HCT116 (cell line): ENCODE measurements around the gene FOXJ2. TPM values are rescaled to one million over a fixed set of nuclear protein-coding genes. Genes with fewer than 3 reads are reported as not detected.

Experiments
- ATAC-seq: fragments of 200-7000 bp; cut with Tn5 transposase; 2 replicates; pipeline ENCODE4 v1.9.1; 2020; ENCODE audit warnings: mild to moderate bottlenecking, moderate library complexity
- BruUV-seq: library from RNA; stranded (reverse); fragments of 400-500 nt; replicated peaks from 2 replicates; lab custom pipeline; 2021; lab: Mats Ljungman, UMichigan
- CTCF ChIA-PET: fragments of 300-600 bp; sonication (Branson Sonifier 250); formaldehyde crosslinking; loops from one replicate; lab custom pipeline; 2021; ENCODE audit warnings: antibody characterized with exemption; lab: Charles Lee
- POLR2A ChIA-PET: fragments of 300-600, 350-600 bp; sonication (Branson Sonifier 250); formaldehyde crosslinking; loops from one replicate; lab custom pipeline; 2021; ENCODE audit warnings: antibody characterized with exemption; lab: Charles Lee
- RAD21 ChIA-PET, 2 experiments: fragments of 300-600 bp; sonication (Branson Sonifier 250); formaldehyde crosslinking; loops; one replicate each; lab custom pipeline; 2023; ENCODE audit warnings: low total read pairs in 2 of 2; ENCODE audit not compliant: uncharacterized antibody in 2 of 2, unreplicated experiment in 2 of 2, low non-redundant PET in 1 of 2; lab: Charles Lee
- DNase-seq: peaks from one replicate; pipeline ENCODE4 v3.0.0-alpha.2; 2010; ENCODE audit warnings: low read depth, low spot score
- H2AFZ ChIP-seq: fragments of 200-600 bp; shearing (Covaris generic), sonication (generic); 2 replicates; pipeline ENCODE4 v1.6.1; 2017; ENCODE audit warnings: low read depth, mixed run types, mixed read lengths, antibody characterized with exemption, low read length; ENCODE audit not compliant: poor library complexity, severe bottlenecking
- H3K27ac ChIP-seq: 2 replicates; pipeline ENCODE4 v1.5.1; 2012; ENCODE audit warnings: low read depth, low read length
- H3K27me3 ChIP-seq: fragments of 200-600 bp; sonication (generic); 2 replicates; pipeline ENCODE4 v1.6.1; 2016; ENCODE audit warnings: mixed run types, low read length, mixed read lengths; ENCODE audit not compliant: insufficient read depth
- H3K36me3 ChIP-seq, 2 experiments: fragments of 200-500 bp in 1 of 2; fragments of 200-600 bp in 1 of 2; sonication (Bioruptor generic) in 1 of 2; sonication (generic) in 1 of 2; 2 replicates each; pipeline versions ENCODE4 v1.5.1 to v1.6.1; 2014 to 2016; ENCODE audit warnings: low read length in 2 of 2, inconsistent platforms in 1 of 2, mixed read lengths in 1 of 2, mixed run types in 1 of 2; ENCODE audit not compliant: insufficient read depth in 2 of 2, control insufficient read depth in 1 of 2
- H3K4me1 ChIP-seq, 2 experiments: fragments of 200-600 bp in 1 of 2; sonication (generic) in 1 of 2; 2 replicates each; pipeline versions ENCODE4 v1.5.1 to v1.6.1; 2012 to 2017; ENCODE audit warnings: low read length in 2 of 2, inconsistent platforms in 1 of 2, mild to moderate bottlenecking in 1 of 2, mixed read lengths in 1 of 2, mixed run types in 1 of 2, moderate library complexity in 1 of 2; ENCODE audit not compliant: insufficient read depth in 2 of 2, control insufficient read depth in 1 of 2
- H3K4me2 ChIP-seq: fragments of 200-600 bp; sonication (generic); 2 replicates; pipeline ENCODE4 v1.6.1; 2017; ENCODE audit warnings: mixed run types, low read length, mixed read lengths
- H3K4me3 ChIP-seq, 2 experiments: fragments of 200-600 bp in 1 of 2; sonication (generic) in 1 of 2; replicated peaks in 1 of 2; 2 replicates each; pipeline ENCODE4 v1.5.1; 2011 to 2016; ENCODE audit warnings: low read length in 2 of 2, control low read depth in 1 of 2, low read depth in 1 of 2, mild to moderate bottlenecking in 1 of 2, mixed read lengths in 1 of 2, mixed run types in 1 of 2
- H3K79me2 ChIP-seq: fragments of 200-600 bp; sonication (generic); 2 replicates; pipeline ENCODE4 v1.6.1; 2017; ENCODE audit warnings: mild to moderate bottlenecking, mixed run types, low read length, moderate library complexity, mixed read lengths; ENCODE audit not compliant: insufficient read depth
- H3K9ac ChIP-seq: fragments of 200-600 bp; sonication (generic); 2 replicates; pipeline ENCODE4 v1.6.1; 2016; ENCODE audit warnings: low read length, mixed read lengths
- H3K9me2 ChIP-seq: fragments of 200-600 bp; sonication (generic), shearing (Covaris generic); 2 replicates; pipeline ENCODE4 v1.6.1; 2017; ENCODE audit warnings: mixed run types, mild to moderate bottlenecking, moderate library complexity; ENCODE audit not compliant: insufficient read depth
- H3K9me3 ChIP-seq, 2 experiments: fragments of 200-500 bp in 1 of 2; fragments of 200-600 bp in 1 of 2; sonication (Bioruptor generic) in 1 of 2; sonication (generic) in 1 of 2; 2 replicates each; pipeline ENCODE4 v1.6.1; 2014 to 2017; ENCODE audit warnings: low read length in 2 of 2, mixed read lengths in 2 of 2, inconsistent platforms in 1 of 2, low read depth in 1 of 2, mild to moderate bottlenecking in 1 of 2, mixed run types in 1 of 2, moderate library complexity in 1 of 2; ENCODE audit not compliant: control insufficient read depth in 1 of 2, insufficient read depth in 1 of 2
- H4K20me1 ChIP-seq: fragments of 200-600 bp; sonication (generic), shearing (Covaris generic); 2 replicates; pipeline ENCODE4 v1.6.1; 2017; ENCODE audit warnings: mixed run types, mild to moderate bottlenecking, moderate library complexity; ENCODE audit not compliant: insufficient read depth
- CBX3 ChIP-seq: IDR thresholded peaks from 2 replicates; pipeline ENCODE4 v1.6.1; 2012; ENCODE audit warnings: low read depth
- CEBPB ChIP-seq: IDR thresholded peaks from 2 replicates; pipeline ENCODE4 v1.6.1; 2012; ENCODE audit warnings: low read depth
- ELF1 ChIP-seq: IDR thresholded peaks from 2 replicates; pipeline ENCODE4 v1.6.1; 2012; ENCODE audit warnings: low read depth, borderline replicate concordance
- EZH2 ChIP-seq: fragments of 200-600 bp; sonication (generic); IDR thresholded peaks from 2 replicates; pipeline ENCODE4 v1.6.1; 2017; ENCODE audit warnings: antibody characterized with exemption, mixed run types
- EZH2phosphoT487 ChIP-seq: fragments of 200-600 bp; IDR thresholded peaks from 2 replicates; pipeline ENCODE4 v1.6.1; 2018; ENCODE audit warnings: antibody characterized with exemption, borderline replicate concordance
- FOSL1 ChIP-seq: IDR thresholded peaks from 2 replicates; pipeline ENCODE4 v1.6.1; 2012; ENCODE audit warnings: low read depth
- POLR2AphosphoS5 ChIP-seq: IDR thresholded peaks from 2 replicates; pipeline ENCODE4 v1.6.1; 2011; ENCODE audit warnings: mild to moderate bottlenecking, low read depth, low read length, moderate library complexity
- RAD21 ChIP-seq: IDR thresholded peaks from 2 replicates; pipeline ENCODE4 v1.6.1; 2012; ENCODE audit warnings: low read depth, mild to moderate bottlenecking
- SRF ChIP-seq: IDR thresholded peaks from 2 replicates; pipeline ENCODE4 v1.6.1; 2012; ENCODE audit warnings: low read depth
- TCF7L2 ChIP-seq: IDR thresholded peaks from 2 replicates; pipeline ENCODE4 v1.7.0; 2011; ENCODE audit warnings: borderline replicate concordance, inconsistent platforms; ENCODE audit not compliant: insufficient read depth, insufficient read length; ENCODE audit errors: extremely low read depth
- ZFX ChIP-seq: fragments of 450-650 bp; IDR thresholded peaks from 2 replicates; pipeline ENCODE4 v1.6.1; 2017
- ZNF274 ChIP-seq: fragments of 200-500 bp; sonication (Bioruptor generic); IDR thresholded peaks from 2 replicates; pipeline ENCODE4 v1.6.1; 2014; ENCODE audit warnings: mild to moderate bottlenecking, low read depth, low read length, inconsistent platforms
- intact Hi-C: fragments of 100-400 bp; cut with micrococcal nuclease; formaldehyde crosslinking; loops from 2 replicates; pipeline ENCODE4 v1.10.0; 2022
- total RNA-seq: library from RNA; stranded (reverse); gene quantifications from one replicate; pipeline ENCODE4 v1.2.1, GENCODE V29; 2021; ENCODE audit not compliant: unreplicated experiment
- TF ChIP-seq, protein P1 (sequence below), 3 experiments: fragments of 200-600 bp in 1 of 3; sonication (generic) in 1 of 3; IDR thresholded peaks in 2 of 3; conservative IDR thresholded peaks in 1 of 3; 2 replicates each; pipeline ENCODE4 v1.5.1; 2012 to 2017; ENCODE audit warnings: low read depth in 2 of 3, low read length in 2 of 3, antibody characterized with exemption in 1 of 3, borderline replicate concordance in 1 of 3, control low read depth in 1 of 3, mild to moderate bottlenecking in 1 of 3, mixed read lengths in 1 of 3, mixed run types in 1 of 3, moderate library complexity in 1 of 3; ENCODE audit not compliant: insufficient read depth in 1 of 3
- TF ChIP-seq, protein P2 (sequence below): IDR thresholded peaks from 2 replicates; pipeline ENCODE4 v1.6.1; 2011; ENCODE audit warnings: mild to moderate bottlenecking, low read length, moderate library complexity; ENCODE audit not compliant: insufficient replicate concordance; ENCODE audit errors: extremely low read depth
- TF ChIP-seq, protein P3 (sequence below): IDR thresholded peaks from 2 replicates; pipeline ENCODE4 v1.6.1; 2012

Gene FOXJ2
- total RNA-seq, 1 experiment from 2014 or later: 20.3 TPM

DNA sequence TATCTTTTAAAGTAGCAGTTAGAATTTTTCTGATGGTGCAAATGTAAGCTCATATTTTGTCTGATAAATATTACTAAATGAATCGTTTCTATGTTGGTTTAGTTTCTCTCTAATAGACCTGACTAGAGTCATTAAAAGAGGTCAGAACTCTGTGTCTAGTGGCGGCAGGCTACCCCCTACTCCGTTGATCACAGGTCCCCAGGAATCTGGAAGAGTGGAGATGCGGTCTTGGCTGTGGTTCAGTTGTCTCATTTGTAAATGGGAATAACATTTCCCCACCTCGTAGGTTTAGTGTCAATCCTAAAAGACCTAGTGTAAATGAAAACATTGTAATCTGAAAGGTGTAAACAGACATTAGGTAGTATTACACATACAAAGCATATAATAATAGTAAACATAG is 4.7 kb upstream of the FOXJ2 start:
- Histone ChIP-seq H3K4me2 (peak overlapping the region; percentile 84), H3K4me1 (peaks cover 11 to 31% of the 10 kb centered on the region in 2 experiments; a peak in 3 of 4 replicates), H3K9me3 (no peaks in the 10 kb centered on the region), H3K27me3 (no peaks in the 10 kb centered on the region), H3K9me2 (no peaks in the 10 kb centered on the region), H3K9ac (peak overlapping the region; percentile 80), H4K20me1 (no peaks in the 10 kb centered on the region), H3K36me3 (no peaks in the 10 kb centered on the region), H2AFZ (peak overlapping the region; percentile 49), H3K79me2 (no peaks in the 10 kb centered on the region; the same call in 1 of the 2 replicates), H3K27ac (peak overlapping the region; percentile 97; the same call in 1 of the 2 replicates), H3K4me3 (peak overlapping the region; percentile 61 to 62)
- intact Hi-C loops: loop anchor here (5.0 kb wide), 1 partner anchor 54 kb away; the partner anchor contains the start of gene NECAP1
- BruUV-seq: no TSS peak
- CTCF ChIA-PET: interaction anchor here (1.7 to 2.1 kb wide), 2 partner anchors 34 to 94 kb away, joined by 3 to 7 read pairs; no protein-coding TSS in a partner anchor
- ATAC-seq (no peak), DNase-seq (no peak)
- TF ChIP-seq, protein P1, sequence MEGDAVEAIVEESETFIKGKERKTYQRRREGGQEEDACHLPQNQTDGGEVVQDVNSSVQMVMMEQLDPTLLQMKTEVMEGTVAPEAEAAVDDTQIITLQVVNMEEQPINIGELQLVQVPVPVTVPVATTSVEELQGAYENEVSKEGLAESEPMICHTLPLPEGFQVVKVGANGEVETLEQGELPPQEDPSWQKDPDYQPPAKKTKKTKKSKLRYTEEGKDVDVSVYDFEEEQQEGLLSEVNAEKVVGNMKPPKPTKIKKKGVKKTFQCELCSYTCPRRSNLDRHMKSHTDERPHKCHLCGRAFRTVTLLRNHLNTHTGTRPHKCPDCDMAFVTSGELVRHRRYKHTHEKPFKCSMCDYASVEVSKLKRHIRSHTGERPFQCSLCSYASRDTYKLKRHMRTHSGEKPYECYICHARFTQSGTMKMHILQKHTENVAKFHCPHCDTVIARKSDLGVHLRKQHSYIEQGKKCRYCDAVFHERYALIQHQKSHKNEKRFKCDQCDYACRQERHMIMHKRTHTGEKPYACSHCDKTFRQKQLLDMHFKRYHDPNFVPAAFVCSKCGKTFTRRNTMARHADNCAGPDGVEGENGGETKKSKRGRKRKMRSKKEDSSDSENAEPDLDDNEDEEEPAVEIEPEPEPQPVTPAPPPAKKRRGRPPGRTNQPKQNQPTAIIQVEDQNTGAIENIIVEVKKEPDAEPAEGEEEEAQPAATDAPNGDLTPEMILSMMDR (IDR thresholded peaks at IDR 0.05 in 2 of 3, conservative IDR thresholded peaks at IDR 0.05 in 1 of 3; ENCODE audit: borderline replicate concordance in 1 of 3, insufficient read depth in 1 of 3, low read depth in 2 of 3, low read length in 2 of 3): no peak
- no peak for TF ChIP-seq SRF
- no peak for TF ChIP-seq ZFX
- TF ChIP-seq FOSL1: no peak
- no peak for TF ChIP-seq EZH2phosphoT487
- no peak for TF ChIP-seq TCF7L2
- TF ChIP-seq ELF1: no peak
- TF ChIP-seq, protein P2, sequence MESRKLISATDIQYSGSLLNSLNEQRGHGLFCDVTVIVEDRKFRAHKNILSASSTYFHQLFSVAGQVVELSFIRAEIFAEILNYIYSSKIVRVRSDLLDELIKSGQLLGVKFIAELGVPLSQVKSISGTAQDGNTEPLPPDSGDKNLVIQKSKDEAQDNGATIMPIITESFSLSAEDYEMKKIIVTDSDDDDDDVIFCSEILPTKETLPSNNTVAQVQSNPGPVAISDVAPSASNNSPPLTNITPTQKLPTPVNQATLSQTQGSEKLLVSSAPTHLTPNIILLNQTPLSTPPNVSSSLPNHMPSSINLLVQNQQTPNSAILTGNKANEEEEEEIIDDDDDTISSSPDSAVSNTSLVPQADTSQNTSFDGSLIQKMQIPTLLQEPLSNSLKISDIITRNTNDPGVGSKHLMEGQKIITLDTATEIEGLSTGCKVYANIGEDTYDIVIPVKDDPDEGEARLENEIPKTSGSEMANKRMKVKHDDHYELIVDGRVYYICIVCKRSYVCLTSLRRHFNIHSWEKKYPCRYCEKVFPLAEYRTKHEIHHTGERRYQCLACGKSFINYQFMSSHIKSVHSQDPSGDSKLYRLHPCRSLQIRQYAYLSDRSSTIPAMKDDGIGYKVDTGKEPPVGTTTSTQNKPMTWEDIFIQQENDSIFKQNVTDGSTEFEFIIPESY: no peak
- TF ChIP-seq EZH2: no peak
- TF ChIP-seq RAD21: no peak
- TF ChIP-seq CEBPB: no peak
- TF ChIP-seq POLR2AphosphoS5: no peak
- no peak for TF ChIP-seq ZNF274
- TF ChIP-seq, protein P3, sequence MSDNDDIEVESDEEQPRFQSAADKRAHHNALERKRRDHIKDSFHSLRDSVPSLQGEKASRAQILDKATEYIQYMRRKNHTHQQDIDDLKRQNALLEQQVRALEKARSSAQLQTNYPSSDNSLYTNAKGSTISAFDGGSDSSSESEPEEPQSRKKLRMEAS: no peak
- no peak for TF ChIP-seq CBX3
- POLR2A ChIA-PET: interaction anchor here (0.7 to 1.2 kb wide), 2 partner anchors 11 to 756 kb away, joined by 4 read pairs; no protein-coding TSS in a partner anchor
- RAD21 ChIA-PET: no interaction called here
